HepG2 (cell line): ENCODE data around the gene VASN. TPM values are rescaled to one million over a fixed set of nuclear protein-coding genes. Genes with fewer than 3 reads are reported as not detected.

Experiments used
- ATRX ChIP-seq: sonication (generic); formaldehyde crosslinking; IDR thresholded peaks from 2 replicates; pipeline ENCODE4 v1.4.0; 2020; ENCODE audit warnings: missing genetic modification reagents, borderline replicate concordance
- GPBP1L1 ChIP-seq: sonication (generic); formaldehyde crosslinking; IDR thresholded peaks from 2 replicates; pipeline ENCODE4 v1.5.0; 2020; ENCODE audit warnings: mild to moderate bottlenecking, missing genetic modification reagents
- MIER2 ChIP-seq: IDR thresholded peaks from 2 replicates; pipeline ENCODE4 v1.6.1; 2016; ENCODE audit warnings: missing biosample characterization, missing genetic modification reagents
- MLLT10 ChIP-seq: sonication (generic); formaldehyde crosslinking; IDR thresholded peaks from 2 replicates; pipeline ENCODE4 v1.4.0; 2020; ENCODE audit warnings: missing genetic modification reagents
- NFAT5 ChIP-seq: sonication (generic); formaldehyde crosslinking; IDR thresholded peaks from 2 replicates; pipeline ENCODE4 v1.4.0; 2020; ENCODE audit warnings: missing genetic modification reagents
- PHF8 ChIP-seq: sonication (generic); formaldehyde crosslinking; IDR thresholded peaks from 2 replicates; pipeline ENCODE4 v1.5.0; 2020; ENCODE audit warnings: missing genetic modification reagents
- POLR2G ChIP-seq: fragments of 200-400 bp; formaldehyde crosslinking; IDR thresholded peaks from 2 replicates; pipeline ENCODE4 v1.6.1; 2018; ENCODE audit warnings: mild to moderate bottlenecking, low read depth, low read length, moderate library complexity
- UBTF ChIP-seq: sonication (generic); formaldehyde crosslinking; IDR thresholded peaks from 2 replicates; pipeline ENCODE4 v1.4.0; 2020; ENCODE audit warnings: mild to moderate bottlenecking, missing genetic modification reagents
- ZNF318 ChIP-seq: sonication (generic); formaldehyde crosslinking; IDR thresholded peaks from 2 replicates; pipeline ENCODE4 v1.4.0; 2020; ENCODE audit warnings: mild to moderate bottlenecking, missing genetic modification reagents
- ZNF383 ChIP-seq: sonication (generic); formaldehyde crosslinking; IDR thresholded peaks from 2 replicates; pipeline ENCODE4 v1.4.0; 2020; ENCODE audit warnings: missing genetic modification reagents, mild to moderate bottlenecking, borderline replicate concordance
- ZNF772 ChIP-seq: sonication (generic); formaldehyde crosslinking; IDR thresholded peaks from 2 replicates; pipeline ENCODE4 v1.5.0; 2020; ENCODE audit warnings: mild to moderate bottlenecking, missing genetic modification reagents
- polyA plus RNA-seq, 8 experiments: library from polyadenylated mRNA; depleted of rRNA in 3 of 8; stranded (reverse) in 7 of 8; unstranded in 1 of 8; fragments of >200 nt; fragmentation: Illumina TruSeq in 4 of 8; extraction: Trizol in 4 of 8; gene quantifications; 2 replicates each; pipeline versions ENCODE4 v1.2.1 to v1.2.3, GENCODE V29; 2011 to 2016; ENCODE audit warnings: low read depth in 4 of 8, missing spikeins in 1 of 8, mixed read lengths in 1 of 8; ENCODE audit not compliant: insufficient read depth in 1 of 8
- total RNA-seq, 5 experiments: library from RNA; depleted of rRNA; stranded (reverse); fragments of >200 nt; fragmentation: Illumina TruSeq; extraction: Trizol; gene quantifications; 2 replicates each; pipeline ENCODE4 v1.2.3, GENCODE V29; 2016; ENCODE audit warnings: low read depth in 1 of 5

Gene VASN
- total and polyA plus RNA-seq, 2 of the 13 experiments (the other 11 are each of a cell fraction or from before 2014, with no cell fraction given), result 8.4 to 18.2 TPM

- TF ChIP-seq NFAT5 (CRISPR knock-in tag) (no peak), MLLT10 (CRISPR knock-in tag) (no peak), ZNF772 (CRISPR knock-in tag) (no peak), POLR2G (no peak), UBTF (CRISPR knock-in tag) (peak; percentile 39; the same call in 1 of the 2 replicates), ATRX (CRISPR knock-in tag) (no peak), ZNF383 (CRISPR knock-in tag) (no peak), MIER2 (CRISPR knock-in tag) (no peak), GPBP1L1 (no peak), ZNF318 (CRISPR knock-in tag) (no peak), PHF8 (CRISPR knock-in tag) (no peak)
Observed at GRCh38 chr16:4369007-4369733, 2.5 kb upstream of the VASN start (continued).
